RWPE2 (cell line): ENCODE measurements around the gene BHLHA15.

Experiments
- ATAC-seq: fragments of 200-7000 bp; cut with Tn5 transposase; 3 replicates; pipeline ENCODE4 v1.9.1; 2021; ENCODE audit warnings: low read depth
- DNase-seq: peaks from one replicate; pipeline ENCODE4 v3.0.0-alpha.2; 2020; ENCODE audit warnings: low spot score
- H3K27ac ChIP-seq: fragments of 450-650 bp; 2 replicates; pipeline ENCODE4 v1.5.1; 2017; ENCODE audit warnings: mild to moderate bottlenecking; ENCODE audit not compliant: poor library complexity, severe bottlenecking
- H3K27me3 ChIP-seq: fragments of 250-450 bp; sonication (Bioruptor Pico); 2 replicates; pipeline ENCODE4 v1.5.1; 2021; ENCODE audit warnings: mild to moderate bottlenecking, moderate library complexity; ENCODE audit not compliant: insufficient read depth, poor library complexity, severe bottlenecking
- H3K36me3 ChIP-seq: fragments of 250-450 bp; sonication (Bioruptor Pico); 2 replicates; pipeline ENCODE4 v1.5.1; 2020; ENCODE audit warnings: low read depth, mild to moderate bottlenecking, moderate library complexity
- H3K4me1 ChIP-seq: fragments of 250-450 bp; sonication (Bioruptor Pico); 2 replicates; pipeline ENCODE4 v1.5.1; 2021; ENCODE audit warnings: mild to moderate bottlenecking, moderate library complexity; ENCODE audit not compliant: insufficient read depth, poor library complexity, severe bottlenecking
- H3K4me3 ChIP-seq: fragments of 250-450 bp; sonication (Bioruptor Pico); 2 replicates; pipeline ENCODE4 v1.5.1; 2021; ENCODE audit warnings: mild to moderate bottlenecking, moderate library complexity; ENCODE audit not compliant: severe bottlenecking
- H3K9me3 ChIP-seq: fragments of 250-450 bp; sonication (Bioruptor Pico); 2 replicates; pipeline ENCODE4 v1.5.1; 2021; ENCODE audit warnings: mild to moderate bottlenecking, moderate library complexity; ENCODE audit not compliant: severe bottlenecking
- CTCF ChIP-seq: fragments of 450-650 bp; IDR thresholded peaks from one replicate; pipeline ENCODE4 v1.5.1; 2017; ENCODE audit warnings: mild to moderate bottlenecking, moderate library complexity; ENCODE audit not compliant: poor library complexity, severe bottlenecking

BHLHA15 gene

GRCh38 chr7:98168904-98169621 lies 42.2 kb upstream of the BHLHA15 start:
- no peaks in the 10 kb centered on the region for H3K27me3 ChIP-seq
- no peak for ATAC-seq
- DNase-seq: no peak
- peaks cover 12% of the 10 kb centered on the region for H3K36me3 ChIP-seq
- H3K4me3 ChIP-seq: no peak overlapping the region
- TF ChIP-seq CTCF: peak; percentile 76
- no peaks in the 10 kb centered on the region for H3K9me3 ChIP-seq
- H3K27ac ChIP-seq: no peak overlapping the region
- peaks cover 7% of the 10 kb centered on the region for H3K4me1 ChIP-seq

GRCh38 chr7:98170966-98171365 lies 40.3 kb upstream of the BHLHA15 start:
- ATAC-seq (no peak), DNase-seq (no peak)
- TF ChIP-seq CTCF: no peak
- Histone ChIP-seq H3K4me3 (no peak overlapping the region), H3K27me3 (no peaks in the 10 kb centered on the region), H3K4me1 (no peaks in the 10 kb centered on the region), H3K9me3 (no peaks in the 10 kb centered on the region), H3K36me3 (peaks cover 19% of the 10 kb centered on the region), H3K27ac (no peak overlapping the region)

- no peak for TF ChIP-seq CTCF
- no peaks in the 10 kb centered on the region for H3K27me3 ChIP-seq
- H3K9me3 ChIP-seq: no peaks in the 10 kb centered on the region
- H3K4me3 ChIP-seq: no peak overlapping the region
- H3K4me1 ChIP-seq: no peaks in the 10 kb centered on the region
- H3K27ac ChIP-seq: no peak overlapping the region
- DNase-seq (no peak), ATAC-seq (no peak)
- H3K36me3 ChIP-seq: peaks cover 23% of the 10 kb centered on the region
Measured at GRCh38 chr7:98171449-98171848, 39.8 kb upstream of the BHLHA15 start.

- ATAC-seq (no peak), DNase-seq (no peak)
- Histone ChIP-seq H3K4me3 (no peak overlapping the region), H3K4me1 (peaks cover 9% of the 10 kb centered on the region), H3K27me3 (no peaks in the 10 kb centered on the region), H3K9me3 (no peaks in the 10 kb centered on the region), H3K27ac (no peak overlapping the region), H3K36me3 (peaks cover 23% of the 10 kb centered on the region)
- no peak for TF ChIP-seq CTCF
Measured at GRCh38 chr7:98174334-98175259, 36.6 kb upstream of the BHLHA15 start.
